IPS DF 6.9 (cell line): ENCODE data around the gene FIZ1.
A peak's percentile ranks its signal among the peaks of the same experiment; 100 is the strongest.

Source experiments
- DNase-seq: peaks from one replicate; pipeline ENCODE4 v3.0.0-alpha.2; 2013; ENCODE audit warnings: low read depth, low spot score
- H3K27ac ChIP-seq: one replicate; pipeline ENCODE4 v1.5.1; 2013; ENCODE audit warnings: low read length, control low read depth
- H3K27me3 ChIP-seq: 2 replicates; pipeline ENCODE4 v1.6.1; 2013; ENCODE audit warnings: mild to moderate bottlenecking, low read length; ENCODE audit not compliant: control insufficient read depth, insufficient read depth
- H3K36me3 ChIP-seq: 2 replicates; pipeline ENCODE4 v1.6.1; 2013; ENCODE audit warnings: low read length; ENCODE audit not compliant: control insufficient read depth, insufficient read depth
- H3K4me1 ChIP-seq: 2 replicates; pipeline ENCODE4 v1.6.1; 2013; ENCODE audit warnings: low read length; ENCODE audit not compliant: control insufficient read depth, insufficient read depth
- H3K4me3 ChIP-seq: 2 replicates; pipeline ENCODE4 v1.5.1; 2013; ENCODE audit warnings: mild to moderate bottlenecking, low read length
- H3K9me3 ChIP-seq: 2 replicates; pipeline ENCODE4 v1.6.1; 2013; ENCODE audit warnings: low read length, inconsistent platforms; ENCODE audit not compliant: control insufficient read depth, insufficient read depth
- WGBS: extraction: QIAGEN DNeasy Blood & Tissue Kit; methylation state at CpG from one replicate; pipeline ENCODE4 v1.1.7; 2013; ENCODE audit warnings: mixed read lengths, missing lambda C conversion rate; ENCODE audit not compliant: insufficient read length, insufficient coverage; 5-methylcytosine and 5-hydroxymethylcytosine counted together

FIZ1 gene

GRCh38 chr19:55599468-55599841 is at the start of gene FIZ1:
Gene FIZ1 (minus strand): TSS chr19:55599517. CDS start chr19:55597865, 1,652 bp downstream.
- Histone ChIP-seq H3K36me3 (no peaks in the 10 kb centered on the region), H3K27ac (no peak within 1 kb of the TSS), H3K4me3 (peak within 1 kb of the TSS; percentile 68; the same call in 1 of the 2 replicates), H3K9me3 (no peaks in the 10 kb centered on the region), H3K27me3 (no peaks in the 10 kb centered on the region), H3K4me1 (peaks cover 1% of the 10 kb centered on the region)
- no peak for DNase-seq
- WGBS = no CpG with 5 or more reads among the region's 23 CpGs

GRCh38 chr19:55648585-55649267 is 49.4 kb upstream of the FIZ1 start:
- no peak for DNase-seq
- Histone ChIP-seq H3K4me3 (peak overlapping the region; percentile 86; the same call in 1 of the 2 replicates), H3K27ac (no peak overlapping the region), H3K9me3 (no peaks in the 10 kb centered on the region), H3K27me3 (no peaks in the 10 kb centered on the region), H3K36me3 (peaks cover 8% of the 10 kb centered on the region), H3K4me1 (0 out of 2 replicates have a peak, but pooled peaks cover 3% of the 10 kb centered on the region)
- WGBS = no CpG with 5 or more reads among the region's 25 CpGs

- H3K36me3 ChIP-seq = peaks cover 8% of the 10 kb centered on the region
These were observed 48.6 kb upstream of the FIZ1 start, which contains the start of gene CCDC106 for GRCh38 chr19:55647732-55648584. Gene CCDC106 (plus strand): TSS chr19:55648212. CDS start chr19:55649047, 835 bp downstream.

GRCh38 chr19:55646889-55647731 is 47.8 kb upstream of the FIZ1 start:
- no CpG with 5 or more reads among the region's 14 CpGs for WGBS
- H3K9me3 ChIP-seq = no peaks in the 10 kb centered on the region
- H3K27ac ChIP-seq = no peak overlapping the region
- no peaks in the 10 kb centered on the region for H3K27me3 ChIP-seq
- H3K4me3 ChIP-seq = peak overlapping the region; percentile 86; the same call in 1 of the 2 replicates
- H3K36me3 ChIP-seq = peaks cover 8% of the 10 kb centered on the region
- no peak for DNase-seq
- 0 out of 2 replicates have a peak, but pooled peaks cover 3% of the 10 kb centered on the region for H3K4me1 ChIP-seq

More at GRCh38 chr19:55647732-55648584, 48.6 kb upstream of the FIZ1 start, which contains the start of gene CCDC106:
- H3K27me3 ChIP-seq = no peaks in the 10 kb centered on the region
- H3K9me3 ChIP-seq = no peaks in the 10 kb centered on the region
- H3K27ac ChIP-seq = no peak within 1 kb of the TSS
- H3K4me3 ChIP-seq = peak within 1 kb of the TSS; percentile 86
- H3K4me1 ChIP-seq = 0 out of 2 replicates have a peak, but pooled peaks cover 3% of the 10 kb centered on the region
- DNase-seq = no peak
- no CpG with 5 or more reads among the region's 87 CpGs for WGBS

- WGBS = no CpG with 5 or more reads among the region's 5 CpGs
- Histone ChIP-seq H3K9me3 (no peaks in the 10 kb centered on the region), H3K36me3 (peaks cover 8% of the 10 kb centered on the region), H3K4me3 (no peak overlapping the region), H3K27ac (no peak overlapping the region), H3K27me3 (no peaks in the 10 kb centered on the region), H3K4me1 (0 out of 2 replicates have a peak, but pooled peaks cover 3% of the 10 kb centered on the region)
- DNase-seq = no peak
These were observed 46.2 kb upstream of the FIZ1 start for GRCh38 chr19:55645512-55645881.

GRCh38 chr19:55644842-55645511 is 45.7 kb upstream of the FIZ1 start:
- WGBS = no CpG with 5 or more reads among the region's 28 CpGs
- Histone ChIP-seq H3K36me3 (peaks cover 8% of the 10 kb centered on the region), H3K9me3 (no peaks in the 10 kb centered on the region), H3K27me3 (no peaks in the 10 kb centered on the region), H3K4me3 (no peak overlapping the region; the same call in 1 of the 2 replicates), H3K4me1 (0 out of 2 replicates have a peak, but pooled peaks cover 3% of the 10 kb centered on the region), H3K27ac (no peak overlapping the region)
- DNase-seq = no peak

- Histone ChIP-seq H3K9me3 (no peaks in the 10 kb centered on the region), H3K27ac (no peak overlapping the region), H3K4me1 (0 out of 2 replicates have a peak, but pooled peaks cover 4% of the 10 kb centered on the region), H3K27me3 (no peaks in the 10 kb centered on the region), H3K4me3 (peak overlapping the region; percentile 82), H3K36me3 (peaks cover 8% of the 10 kb centered on the region)
- DNase-seq = no peak
- WGBS = no CpG with 5 or more reads among the region's 12 CpGs
These were observed 45.0 kb upstream of the FIZ1 start for GRCh38 chr19:55644191-55644833.

GRCh38 chr19:55643887-55644176 is 44.5 kb upstream of the FIZ1 start:
- WGBS = no CpG with 5 or more reads among the region's 15 CpGs
- H3K36me3 ChIP-seq = peaks cover 8% of the 10 kb centered on the region
- H3K9me3 ChIP-seq = no peaks in the 10 kb centered on the region
- no peak for DNase-seq
- 0 out of 2 replicates have a peak, but pooled peaks cover 4% of the 10 kb centered on the region for H3K4me1 ChIP-seq
- H3K4me3 ChIP-seq = peak overlapping the region; percentile 82
- H3K27ac ChIP-seq = no peak overlapping the region
- no peaks in the 10 kb centered on the region for H3K27me3 ChIP-seq

- no peaks in the 10 kb centered on the region for H3K27me3 ChIP-seq
- no peak within 1 kb of the TSS for H3K27ac ChIP-seq
- WGBS = no CpG with 5 or more reads among the region's 56 CpGs
- H3K4me1 ChIP-seq = 0 out of 2 replicates have a peak, but pooled peaks cover 1% of the 10 kb centered on the region
- H3K36me3 ChIP-seq = peaks cover 8% of the 10 kb centered on the region
- no peak for DNase-seq
- no peaks in the 10 kb centered on the region for H3K9me3 ChIP-seq
- peak within 1 kb of the TSS; percentile 82 for H3K4me3 ChIP-seq
These were observed 43.9 kb upstream of the FIZ1 start, which contains the start of gene ZNF581 for GRCh38 chr19:55643003-55643886. Gene ZNF581 (plus strand): TSS chr19:55643649. CDS start chr19:55644572, 923 bp downstream.
